Measurements from ENCODE around the gene HHIP. TPM values are rescaled to one million over a fixed set of nuclear protein-coding genes. Genes with fewer than 3 reads are reported as not detected.

The HHIP gene
- total and polyA plus RNA-seq, 2 of the 13 experiments (the other 11 are each of a cell fraction or from before 2014, with no cell fraction given), result not detected

DNA sequence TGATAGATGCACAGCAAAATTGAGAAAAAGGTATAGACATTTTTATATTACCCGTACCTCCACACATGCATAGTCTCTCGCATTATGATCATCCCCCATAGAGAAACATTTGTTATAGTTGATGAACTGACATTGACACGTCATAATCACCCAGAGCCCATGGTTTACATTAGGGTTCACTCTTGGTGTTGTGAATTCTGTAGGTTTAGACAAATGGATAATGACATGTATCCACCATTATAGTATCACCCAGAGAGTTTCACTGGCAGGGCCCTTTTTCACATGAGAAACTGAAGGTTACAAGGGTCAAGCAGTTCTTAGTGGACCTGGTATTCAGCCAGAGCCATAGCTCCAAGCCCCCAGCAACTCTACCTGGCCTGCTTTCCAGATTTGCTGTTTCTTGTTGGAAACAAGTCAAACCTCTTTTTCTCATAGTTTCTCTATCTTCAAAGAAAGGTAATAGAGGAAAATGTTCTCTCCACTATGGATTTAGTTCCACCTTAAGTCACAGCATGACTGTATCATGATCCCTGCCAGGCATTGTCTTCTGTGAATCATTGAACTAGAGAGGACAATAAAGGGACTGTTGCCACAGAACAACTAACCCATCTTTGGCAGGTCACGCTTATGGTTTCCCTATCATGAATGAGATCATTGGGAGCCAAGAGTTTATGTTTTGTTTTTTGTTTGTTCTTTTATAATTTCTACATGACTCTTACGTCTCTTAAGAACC lies 64.0 kb downstream of the HHIP start:
- intact Hi-C loops (cut with micrococcal nuclease; ENCODE audit: unreplicated experiment), result no loop called here
- H3K4me2 ChIP-seq (ENCODE audit: low read depth, low read length), result no peak overlapping the region
- FAIRE-seq, result no peak

More for the DNA sequence above, 64.0 kb downstream of the HHIP start:
- Histone ChIP-seq H2AFZ (ENCODE audit: low read length) (no peak overlapping the region), H3K27ac (ENCODE audit: extremely low read length, insufficient read depth, low read length) (no peak overlapping the region), H3K79me2 (ENCODE audit: insufficient read depth, low read length) (no peaks in the 10 kb centered on the region), H3K4me1 (ENCODE audit: insufficient read depth, low read length) (no peaks in the 10 kb centered on the region), H3K9ac (ENCODE audit: insufficient read depth, low read depth, low read length) (no peak overlapping the region), H3K36me3 (replicated peaks in 1 of 2; ENCODE audit: control insufficient read depth in 1 of 2, insufficient read depth in 2 of 2, low read length in 2 of 2) (no peaks in the 10 kb centered on the region), H3K4me3 (replicated peaks in 1 of 3; ENCODE audit: insufficient read depth in 1 of 3, low read depth in 2 of 3, low read length in 3 of 3) (no peak overlapping the region), H3K27me3 (ENCODE audit: control insufficient read depth in 1 of 2, insufficient read depth in 2 of 2, low read length in 2 of 2) (no peaks in the 10 kb centered on the region), H3K9me3 (ENCODE audit: low read length) (no peaks in the 10 kb centered on the region), H4K20me1 (ENCODE audit: insufficient read depth, low read length) (no peaks in the 10 kb centered on the region)
- TF ChIP-seq ZNF430 (CRISPR knock-in tag; IDR thresholded peaks at IDR 0.05), result no peak
- TF ChIP-seq ZNF646 (CRISPR knock-in tag; IDR thresholded peaks at IDR 0.05), result no peak
- TF ChIP-seq NFE2L1 (CRISPR knock-in tag; IDR thresholded peaks at IDR 0.05; ENCODE audit: borderline replicate concordance), result no peak
- TF ChIP-seq, protein P1, sequence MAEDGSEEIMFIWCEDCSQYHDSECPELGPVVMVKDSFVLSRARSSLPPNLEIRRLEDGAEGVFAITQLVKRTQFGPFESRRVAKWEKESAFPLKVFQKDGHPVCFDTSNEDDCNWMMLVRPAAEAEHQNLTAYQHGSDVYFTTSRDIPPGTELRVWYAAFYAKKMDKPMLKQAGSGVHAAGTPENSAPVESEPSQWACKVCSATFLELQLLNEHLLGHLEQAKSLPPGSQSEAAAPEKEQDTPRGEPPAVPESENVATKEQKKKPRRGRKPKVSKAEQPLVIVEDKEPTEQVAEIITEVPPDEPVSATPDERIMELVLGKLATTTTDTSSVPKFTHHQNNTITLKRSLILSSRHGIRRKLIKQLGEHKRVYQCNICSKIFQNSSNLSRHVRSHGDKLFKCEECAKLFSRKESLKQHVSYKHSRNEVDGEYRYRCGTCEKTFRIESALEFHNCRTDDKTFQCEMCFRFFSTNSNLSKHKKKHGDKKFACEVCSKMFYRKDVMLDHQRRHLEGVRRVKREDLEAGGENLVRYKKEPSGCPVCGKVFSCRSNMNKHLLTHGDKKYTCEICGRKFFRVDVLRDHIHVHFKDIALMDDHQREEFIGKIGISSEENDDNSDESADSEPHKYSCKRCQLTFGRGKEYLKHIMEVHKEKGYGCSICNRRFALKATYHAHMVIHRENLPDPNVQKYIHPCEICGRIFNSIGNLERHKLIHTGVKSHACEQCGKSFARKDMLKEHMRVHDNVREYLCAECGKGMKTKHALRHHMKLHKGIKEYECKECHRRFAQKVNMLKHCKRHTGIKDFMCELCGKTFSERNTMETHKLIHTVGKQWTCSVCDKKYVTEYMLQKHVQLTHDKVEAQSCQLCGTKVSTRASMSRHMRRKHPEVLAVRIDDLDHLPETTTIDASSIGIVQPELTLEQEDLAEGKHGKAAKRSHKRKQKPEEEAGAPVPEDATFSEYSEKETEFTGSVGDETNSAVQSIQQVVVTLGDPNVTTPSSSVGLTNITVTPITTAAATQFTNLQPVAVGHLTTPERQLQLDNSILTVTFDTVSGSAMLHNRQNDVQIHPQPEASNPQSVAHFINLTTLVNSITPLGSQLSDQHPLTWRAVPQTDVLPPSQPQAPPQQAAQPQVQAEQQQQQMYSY (CRISPR knock-in tag; IDR thresholded peaks at IDR 0.05), result no peak
- TF ChIP-seq CREB1 (IDR thresholded peaks at IDR 0.05), result peak; percentile 56
- TF ChIP-seq CREB1 (CRISPR knock-in tag; IDR thresholded peaks at IDR 0.05), result no peak
- TF ChIP-seq ISL2 (CRISPR knock-in tag; IDR thresholded peaks at IDR 0.05), result no peak
- no peak for TF ChIP-seq NFYB (CRISPR knock-in tag; IDR thresholded peaks at IDR 0.05)
- no peak for TF ChIP-seq SNAPC2 (CRISPR knock-in tag; IDR thresholded peaks at IDR 0.05)
- ChIA-PET CTCF (ENCODE audit: low intra/inter-chr PET ratio, low total read pairs) (no interaction called here), POLR2A (no interaction called here)
- in situ Hi-C loops (cut with HindIII; ENCODE audit: extremely low pct_ligation_motif_present, low pct_unique_long_range_greater_than_20kb), result no loop called here
- ATAC-seq (no peak), DNase-seq (ENCODE audit: low spot score) (no peak)
- BruUV-seq (replicated peaks), result no TSS peak
- 6% methylated on average over 5 of the region's 5 CpGs for WGBS (ENCODE audit: low lambda C conversion rate)

Data from HepG2 (cell line).